AG04449 (cell line): ENCODE measurements around the gene VASH1.

ENCODE experiments used
- CTCF ChIA-PET: fragments of 350-600 bp; formaldehyde crosslinking; extraction: SDS; loops from one replicate; lab custom pipeline; 2021; ENCODE audit warnings: antibody characterized with exemption; lab: Yijun Ruan, JAX
- POLR2A ChIA-PET: fragments of 400-600, 350-600 bp; formaldehyde crosslinking; extraction: SDS; loops from one replicate; lab custom pipeline; 2020; ENCODE audit warnings: antibody characterized with exemption, inconsistent platforms; lab: Yijun Ruan, JAX
- DNase-seq: peaks from one replicate; pipeline ENCODE4 v3.0.0-alpha.2; 2010; ENCODE audit warnings: low read depth, low spot score
- H3K4me3 ChIP-seq: 2 replicates; pipeline ENCODE4 v1.5.1; 2011; ENCODE audit warnings: low read depth, mild to moderate bottlenecking, control low read depth, low read length
- CTCF ChIP-seq: IDR thresholded peaks from one replicate; pipeline ENCODE4 v1.5.1; 2011; ENCODE audit warnings: mild to moderate bottlenecking, moderate library complexity, low read length, control low read depth, inconsistent platforms; ENCODE audit not compliant: insufficient read depth; ENCODE audit errors: missing control alignments

VASH1 gene

GRCh38 chr14:76754586-76754985 is 6.7 kb upstream of the VASH1 start:
- CTCF ChIA-PET: no interaction called here
- TF ChIP-seq CTCF: no peak
- DNase-seq: no peak
- POLR2A ChIA-PET: no interaction called here
- no peak overlapping the region for H3K4me3 ChIP-seq

GRCh38 chr14:76755610-76756370 is 5.5 kb upstream of the VASH1 start:
- no peak for TF ChIP-seq CTCF

GRCh38 chr14:76756371-76756750 is 4.9 kb upstream of the VASH1 start:
- POLR2A ChIA-PET: no interaction called here
- CTCF ChIA-PET: no interaction called here
- DNase-seq: no peak
- no peak for TF ChIP-seq CTCF
- H3K4me3 ChIP-seq: no peak overlapping the region

More at GRCh38 chr14:76755610-76756370, 5.5 kb upstream of the VASH1 start:
- no peak for DNase-seq
- POLR2A ChIA-PET: no interaction called here
- H3K4me3 ChIP-seq: no peak overlapping the region
- CTCF ChIA-PET: no interaction called here

- TF ChIP-seq CTCF: no peak
- no peak for DNase-seq
- CTCF ChIA-PET: interaction anchor here (0.9 to 1.5 kb wide), 3 partner anchors 10 to 51 kb away, joined by 3 to 6 read pairs (median 4); no protein-coding TSS in a partner anchor
- H3K4me3 ChIP-seq: no peak overlapping the region
- POLR2A ChIA-PET: no interaction called here
Measured at GRCh38 chr14:76759589-76759988, 1.7 kb upstream of the VASH1 start.

- DNase-seq: no peak
- TF ChIP-seq CTCF: no peak
- POLR2A ChIA-PET: no interaction called here
- peak overlapping the region; percentile 68 for H3K4me3 ChIP-seq
- CTCF ChIA-PET: interaction anchor here (1.2 to 1.5 kb wide), 4 partner anchors 23 to 52 kb away, joined by 3 to 6 read pairs (median 4); no protein-coding TSS in a partner anchor
Measured at GRCh38 chr14:76760331-76761135, 735 bp upstream of the VASH1 start.

GRCh38 chr14:76761960-76762410 is 717 bp downstream of the VASH1 start:
- CTCF ChIA-PET: interaction anchor here (1.5 to 1.8 kb wide), 2 partner anchors 23 to 52 kb away, joined by 4 to 7 read pairs; no protein-coding TSS in a partner anchor
- DNase-seq: no peak
- TF ChIP-seq CTCF: no peak
- POLR2A ChIA-PET: no interaction called here
- H3K4me3 ChIP-seq: peak overlapping the region; percentile 68
